ENCODE data around the gene CPA4. TPM values are rescaled to one million over a fixed set of nuclear protein-coding genes. Genes with fewer than 3 reads are reported as not detected.
A peak's percentile ranks its signal among the peaks of the same experiment; 100 is the strongest.

CPA4 gene
- total RNA-seq, 1 experiment from 2014 or later = 22.1 TPM

DNA sequence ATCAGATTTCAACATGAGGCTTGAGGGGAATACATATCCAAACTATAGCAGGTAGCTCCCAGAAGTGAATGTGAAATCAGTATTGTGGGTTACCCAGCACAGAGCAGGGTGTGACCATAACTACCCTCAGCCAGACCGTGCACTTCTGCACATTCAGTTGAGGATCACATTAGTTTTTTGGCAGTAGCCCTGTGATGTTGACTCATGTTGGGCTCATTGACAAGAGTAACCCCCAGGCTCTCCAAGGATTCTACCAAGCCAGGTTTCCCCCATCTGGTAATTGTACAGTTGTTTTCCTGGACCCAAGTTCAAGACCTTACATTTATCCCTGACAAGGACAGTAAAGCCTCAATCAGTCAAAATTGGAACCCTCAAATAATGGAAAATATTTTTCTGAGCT is 11.7 kb upstream of the CPA4 start:
- no peaks in the 10 kb centered on the region for H3F3A ChIP-seq (ENCODE audit: low read length, unreplicated experiment)
- TF ChIP-seq EZH2 (IDR thresholded peaks at IDR 0.05; ENCODE audit: low read length, unreplicated experiment) = no peak
- peak; percentile 74 for DNase-seq
- ATAC-seq = peak; percentile 72
- no peak overlapping the region for H3K4me2 ChIP-seq (ENCODE audit: low read length)
- no TSS peak for BruUV-seq (replicated peaks)
- H3K36me3 ChIP-seq (ENCODE audit: low read depth, low read length) = no peaks in the 10 kb centered on the region
- H3K27me3 ChIP-seq (ENCODE audit: low read length) = no peaks in the 10 kb centered on the region
- no peaks in the 10 kb centered on the region for H4K20me1 ChIP-seq (ENCODE audit: low read length)
- no peak overlapping the region for H2AFZ ChIP-seq (ENCODE audit: low read length)
- peaks cover 29% of the 10 kb centered on the region for H3K4me1 ChIP-seq (ENCODE audit: insufficient read depth, low read length)
- no peak overlapping the region for H3K9ac ChIP-seq (ENCODE audit: low read length)
- CTCF ChIA-PET = no interaction called here
- no peak overlapping the region for H3K4me3 ChIP-seq (ENCODE audit: low read length)
- POLR2A ChIA-PET (ENCODE audit: unreplicated experiment) = no interaction called here
- no peak overlapping the region for H3K27ac ChIP-seq (ENCODE audit: low read length)
- H3K9me2 ChIP-seq (replicated peaks; ENCODE audit: low read length) = no peaks in the 10 kb centered on the region
- intact Hi-C loops (cut with micrococcal nuclease) = no loop called here
- no peaks in the 10 kb centered on the region for H3K9me3 ChIP-seq (ENCODE audit: low read length)
- H3K79me2 ChIP-seq (ENCODE audit: low read length) = no peaks in the 10 kb centered on the region

DNA sequence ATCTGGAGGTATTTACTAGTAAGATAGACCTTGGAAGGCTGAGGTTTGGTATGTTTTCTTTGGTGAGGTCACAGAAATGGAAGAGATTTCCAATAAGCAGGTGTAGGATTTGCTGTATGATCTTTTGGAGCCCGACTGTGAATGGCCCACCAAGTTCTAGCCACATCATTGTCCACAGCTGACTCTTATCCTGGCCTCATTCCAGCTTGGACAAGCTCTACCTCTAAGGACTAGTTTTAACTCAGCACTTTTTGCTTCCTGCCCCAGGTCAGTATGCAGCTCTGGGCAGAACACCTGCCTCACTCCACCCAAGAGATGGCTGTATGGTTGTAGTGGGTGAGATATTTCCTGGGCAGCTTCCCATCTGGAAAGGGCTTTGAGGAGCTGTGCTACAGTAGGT is 6.1 kb upstream of the CPA4 start:
- ChIA-PET POLR2A (ENCODE audit: unreplicated experiment) (no interaction called here), CTCF (interaction anchor here (0.7 kb wide), 1 partner anchor 76 kb away, joined by 3 read pairs; no protein-coding TSS in a partner anchor)
- Histone ChIP-seq H3F3A (ENCODE audit: low read length, unreplicated experiment) (no peaks in the 10 kb centered on the region), H3K27me3 (ENCODE audit: low read length) (no peaks in the 10 kb centered on the region), H3K4me3 (ENCODE audit: low read length) (no peak overlapping the region), H3K9ac (ENCODE audit: low read length) (no peak overlapping the region), H2AFZ (ENCODE audit: low read length) (no peak overlapping the region), H3K9me2 (replicated peaks; ENCODE audit: low read length) (no peaks in the 10 kb centered on the region), H3K79me2 (ENCODE audit: low read length) (no peaks in the 10 kb centered on the region), H3K4me2 (ENCODE audit: low read length) (no peak overlapping the region), H3K9me3 (ENCODE audit: low read length) (no peaks in the 10 kb centered on the region), H3K4me1 (ENCODE audit: insufficient read depth, low read length) (peaks cover 24% of the 10 kb centered on the region), H3K27ac (ENCODE audit: low read length) (no peak overlapping the region), H4K20me1 (ENCODE audit: low read length) (no peaks in the 10 kb centered on the region), H3K36me3 (ENCODE audit: low read depth, low read length) (no peaks in the 10 kb centered on the region)
- TF ChIP-seq EZH2phosphoT487 (IDR thresholded peaks at IDR 0.05; ENCODE audit: borderline replicate concordance, low read length) (no peak), EZH2 (IDR thresholded peaks at IDR 0.05; ENCODE audit: low read length, unreplicated experiment) (no peak)
- TF ChIP-seq, protein P1, sequence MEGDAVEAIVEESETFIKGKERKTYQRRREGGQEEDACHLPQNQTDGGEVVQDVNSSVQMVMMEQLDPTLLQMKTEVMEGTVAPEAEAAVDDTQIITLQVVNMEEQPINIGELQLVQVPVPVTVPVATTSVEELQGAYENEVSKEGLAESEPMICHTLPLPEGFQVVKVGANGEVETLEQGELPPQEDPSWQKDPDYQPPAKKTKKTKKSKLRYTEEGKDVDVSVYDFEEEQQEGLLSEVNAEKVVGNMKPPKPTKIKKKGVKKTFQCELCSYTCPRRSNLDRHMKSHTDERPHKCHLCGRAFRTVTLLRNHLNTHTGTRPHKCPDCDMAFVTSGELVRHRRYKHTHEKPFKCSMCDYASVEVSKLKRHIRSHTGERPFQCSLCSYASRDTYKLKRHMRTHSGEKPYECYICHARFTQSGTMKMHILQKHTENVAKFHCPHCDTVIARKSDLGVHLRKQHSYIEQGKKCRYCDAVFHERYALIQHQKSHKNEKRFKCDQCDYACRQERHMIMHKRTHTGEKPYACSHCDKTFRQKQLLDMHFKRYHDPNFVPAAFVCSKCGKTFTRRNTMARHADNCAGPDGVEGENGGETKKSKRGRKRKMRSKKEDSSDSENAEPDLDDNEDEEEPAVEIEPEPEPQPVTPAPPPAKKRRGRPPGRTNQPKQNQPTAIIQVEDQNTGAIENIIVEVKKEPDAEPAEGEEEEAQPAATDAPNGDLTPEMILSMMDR (conservative IDR thresholded peaks at IDR 0.05; ENCODE audit: low read depth, low read length) = no peak
- no TSS peak for BruUV-seq (replicated peaks)
- DNase-seq (peak; percentile 19), ATAC-seq (no peak)
- intact Hi-C loops (cut with micrococcal nuclease) = no loop called here

DNA sequence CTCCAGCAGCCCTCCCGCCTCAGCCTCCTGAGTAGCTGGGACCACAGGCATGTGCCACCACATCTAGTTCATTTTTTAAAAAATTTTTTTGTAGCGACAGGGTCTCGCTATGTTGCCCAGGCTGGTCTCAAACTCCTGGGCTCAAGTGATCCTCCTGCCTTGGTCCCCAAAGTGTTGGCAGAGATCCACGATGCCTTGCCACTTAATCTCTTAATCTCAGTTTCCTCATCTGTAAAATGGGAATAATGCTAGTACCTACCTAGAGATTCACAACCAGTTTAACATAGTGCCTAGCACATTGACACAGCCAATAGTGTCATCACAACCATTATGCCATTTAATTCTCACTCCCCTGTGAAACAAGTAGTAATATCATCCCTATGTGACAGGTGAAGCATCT is 4.8 kb upstream of the CPA4 start:
- no peak overlapping the region for H2AFZ ChIP-seq (ENCODE audit: low read length)

More for the DNA sequence above, 4.8 kb upstream of the CPA4 start:
- Histone ChIP-seq H3K9ac (ENCODE audit: low read length) (no peak overlapping the region), H3K27ac (ENCODE audit: low read length) (no peak overlapping the region), H3K4me2 (ENCODE audit: low read length) (no peak overlapping the region), H3K9me3 (ENCODE audit: low read length) (no peaks in the 10 kb centered on the region), H3K4me1 (ENCODE audit: insufficient read depth, low read length) (peaks cover 32% of the 10 kb centered on the region), H3K9me2 (replicated peaks; ENCODE audit: low read length) (no peaks in the 10 kb centered on the region), H3K79me2 (ENCODE audit: low read length) (no peaks in the 10 kb centered on the region), H3K36me3 (ENCODE audit: low read depth, low read length) (no peaks in the 10 kb centered on the region), H3K27me3 (ENCODE audit: low read length) (no peaks in the 10 kb centered on the region), H3K4me3 (ENCODE audit: low read length) (no peak overlapping the region), H4K20me1 (ENCODE audit: low read length) (no peaks in the 10 kb centered on the region), H3F3A (ENCODE audit: low read length, unreplicated experiment) (no peaks in the 10 kb centered on the region)
- DNase-seq (no peak), ATAC-seq (no peak)
- POLR2A ChIA-PET (ENCODE audit: unreplicated experiment) = interaction anchor here (0.6 kb wide), 1 partner anchor 9 kb away, joined by 19 read pairs; no protein-coding TSS in a partner anchor
- TF ChIP-seq EZH2 (IDR thresholded peaks at IDR 0.05; ENCODE audit: low read length, unreplicated experiment) = no peak
- TF ChIP-seq, protein P1 (conservative IDR thresholded peaks at IDR 0.05; ENCODE audit: low read depth, low read length) = no peak
- TF ChIP-seq EZH2phosphoT487 (IDR thresholded peaks at IDR 0.05; ENCODE audit: borderline replicate concordance, low read length) = no peak
- intact Hi-C loops (cut with micrococcal nuclease) = no loop called here
- CTCF ChIA-PET = no interaction called here
- BruUV-seq (replicated peaks) = no TSS peak

Data from PC-3 (cell line).